T-cell (primary cell): ENCODE data around the gene CDK17. TPM values are rescaled to one million over a fixed set of nuclear protein-coding genes. Genes with fewer than 3 reads are reported as not detected.

Source experiments
- ATAC-seq, 4 experiments: fragments of 200-7000 bp in 3 of 4; fragments of 150-1000 bp in 1 of 4; cut with Tn5 transposase; replicated peaks in 1 of 4; 1 replicate in 3 of 4; 2 replicates in 1 of 4; pipeline ENCODE4 v1.10.0; 2021; ENCODE audit warnings: moderate library complexity in 3 of 4, mild to moderate bottlenecking in 2 of 4, moderate number of reproducible peaks in 1 of 4
- CTCF ChIA-PET, 2 donors: fragments of 300-600 bp; sonication (Branson Sonifier 250); formaldehyde crosslinking; loops; one replicate each; lab custom pipeline; 2022; ENCODE audit warnings: antibody characterized with exemption in 2 of 2; lab: Charles Lee
- POLR2A ChIA-PET, 2 donors: fragments of 300-600 bp; sonication (Branson Sonifier 250); formaldehyde crosslinking; loops; one replicate each; lab custom pipeline; 2022; ENCODE audit warnings: antibody characterized with exemption in 2 of 2; lab: Charles Lee
- DNase-seq, 35 experiments: peaks; one replicate each; pipeline versions ENCODE4 v3.0.0 to v3.0.0-alpha.2; 2013 to 2023
- H3K27ac ChIP-seq: one replicate; pipeline ENCODE4 v1.5.1; 2013; ENCODE audit warnings: low read length
- H3K27me3 ChIP-seq, 2 experiments: replicated peaks in 1 of 2; 1 replicate in 1 of 2; 2 replicates in 1 of 2; pipeline versions ENCODE4 v1.6.1 to v1.7.0; 2013; ENCODE audit warnings: low read length in 1 of 2, mixed read lengths in 1 of 2; ENCODE audit not compliant: control insufficient read depth in 2 of 2, insufficient read depth in 2 of 2; ENCODE audit errors: extremely low read depth in 1 of 2
- H3K36me3 ChIP-seq, 2 donors: 1 replicate in 1 of 2; 2 replicates in 1 of 2; pipeline versions ENCODE4 v1.6.1 to v1.7.0; 2013; ENCODE audit warnings: low read length in 1 of 2; ENCODE audit not compliant: control insufficient read depth in 2 of 2, insufficient read depth in 1 of 2; ENCODE audit errors: extremely low read depth in 1 of 2
- H3K4me1 ChIP-seq, 2 experiments: 1 replicate in 1 of 2; 2 replicates in 1 of 2; pipeline versions ENCODE4 v1.6.1 to v1.7.0; 2013; ENCODE audit warnings: low read length in 2 of 2, mixed read lengths in 1 of 2; ENCODE audit not compliant: insufficient read depth in 2 of 2, control insufficient read depth in 1 of 2; ENCODE audit errors: extremely low read depth in 1 of 2
- H3K4me3 ChIP-seq, 2 donors: 1 replicate in 1 of 2; 2 replicates in 1 of 2; pipeline versions ENCODE4 v1.5.1 to v1.7.0; 2013; ENCODE audit warnings: mild to moderate bottlenecking in 2 of 2, low read length in 1 of 2, moderate library complexity in 1 of 2; ENCODE audit not compliant: control insufficient read depth in 1 of 2; ENCODE audit errors: extremely low read depth in 1 of 2
- H3K9me3 ChIP-seq: 2 replicates; pipeline ENCODE4 v1.7.0; 2013
- H3K27ac Mint-ChIP-seq, 2 donors: one replicate each; pipeline ENCODE4 v1.8.0; 2020 to 2021; ENCODE audit warnings: mild to moderate bottlenecking in 2 of 2, mixed read lengths in 2 of 2
- H3K27me3 Mint-ChIP-seq, 2 donors: one replicate each; pipeline ENCODE4 v1.8.0; 2021 to 2022; ENCODE audit warnings: mixed read lengths in 2 of 2
- H3K36me3 Mint-ChIP-seq: one replicate; pipeline ENCODE4 v1.8.0; 2021; ENCODE audit warnings: mixed read lengths
- H3K4me1 Mint-ChIP-seq, 3 donors: one replicate each; pipeline ENCODE4 v1.8.0; 2020 to 2022; ENCODE audit warnings: mixed read lengths in 3 of 3, mild to moderate bottlenecking in 1 of 3
- H3K4me3 Mint-ChIP-seq, 3 donors: one replicate each; pipeline ENCODE4 v1.8.0; 2020 to 2022; ENCODE audit warnings: mild to moderate bottlenecking in 3 of 3, mixed read lengths in 3 of 3, moderate library complexity in 3 of 3
- H3K9me3 Mint-ChIP-seq, 3 donors: one replicate each; pipeline ENCODE4 v1.8.0; 2020 to 2022; ENCODE audit warnings: mixed read lengths in 3 of 3
- WGBS: methylation state at CpG from one replicate; pipeline ENCODE4 v1.1.5; 2013; ENCODE audit warnings: missing lambda C conversion rate; ENCODE audit not compliant: insufficient coverage; 5-methylcytosine and 5-hydroxymethylcytosine counted together
- total RNA-seq, 35 experiments: library from RNA in 6 of 35; stranded (reverse) in 6 of 35; fragments of 120-200 nt in 1 of 35; gene quantifications; one replicate each; pipeline versions ENCODE4 v1.2.1 to v1.2.4 and lab custom pipeline; 2013 to 2026

Gene CDK17
- total RNA-seq, 5 donors from 2014 or later (not counting 1 experiment from before 2014, with no cell fraction given), result 56.4 to 114 (median 72.2) TPM

GRCh38 chr12:96338852-96339471 lies 61.3 kb downstream of the CDK17 start:
- no peak overlapping the region for H3K4me3 Mint-ChIP-seq
- Histone ChIP-seq H3K4me3 (no peak overlapping the region), H3K9me3 (no peaks in the 10 kb centered on the region), H3K4me1 (peaks cover 11 to 20% of the 10 kb centered on the region in 2 experiments), H3K27me3 (no peaks in the 10 kb centered on the region), H3K27ac (no peak overlapping the region), H3K36me3 (peaks cover 0 to 3% of the 10 kb centered on the region in 2 donors)
- DNase-seq (no peak), ATAC-seq (no peak)
- peaks cover 67 to 74% (median 68%) of the 10 kb centered on the region in 3 donors for H3K4me1 Mint-ChIP-seq
- peaks cover 38% of the 10 kb centered on the region for H3K36me3 Mint-ChIP-seq
- ChIA-PET CTCF (interaction anchor here (0.5 to 1.0 kb wide), 3 partner anchors 9 to 124 kb away, joined by 3 read pairs; no protein-coding TSS in a partner anchor), POLR2A (interaction anchor here in 1 of 2 donors (2.0 kb wide), 1 partner anchor 9 kb away, joined by 7 read pairs; no protein-coding TSS in a partner anchor)
- H3K9me3 Mint-ChIP-seq, result peaks cover 12 to 16% (median 16%) of the 10 kb centered on the region in 3 donors
- no peak overlapping the region for H3K27ac Mint-ChIP-seq
- no peaks in the 10 kb centered on the region for H3K27me3 Mint-ChIP-seq
- WGBS, result no CpG with 5 or more reads among the region's 3 CpGs

GRCh38 chr12:96337953-96338352 lies 62.3 kb downstream of the CDK17 start:
- no peaks in the 10 kb centered on the region for H3K27me3 Mint-ChIP-seq
- CTCF ChIA-PET, result interaction anchor here (0.6 to 1.4 kb wide), 3 partner anchors 15 to 131 kb away, joined by 3 read pairs; no protein-coding TSS in a partner anchor
- ATAC-seq (no peak), DNase-seq (no peak)
- no peak overlapping the region for H3K4me3 ChIP-seq
- H3K36me3 ChIP-seq, result peaks cover 3 to 8% of the 10 kb centered on the region in 2 donors
- peaks cover 61 to 67% (median 61%) of the 10 kb centered on the region in 3 donors for H3K4me1 Mint-ChIP-seq
- H3K4me3 Mint-ChIP-seq, result no peak overlapping the region
- POLR2A ChIA-PET, result interaction anchor here (0.5 to 2.0 kb wide), 4 partner anchors 10 to 29 kb away, joined by 3 to 7 read pairs (median 4); no protein-coding TSS in a partner anchor
- peaks cover 30% of the 10 kb centered on the region for H3K36me3 Mint-ChIP-seq
- H3K27me3 ChIP-seq, result no peaks in the 10 kb centered on the region
- H3K27ac Mint-ChIP-seq, result no peak overlapping the region
- H3K27ac ChIP-seq, result no peak overlapping the region
- peaks cover 5 to 18% of the 10 kb centered on the region in 2 experiments for H3K4me1 ChIP-seq
- H3K9me3 ChIP-seq, result no peaks in the 10 kb centered on the region
- H3K9me3 Mint-ChIP-seq, result peaks cover 8 to 10% (median 8%) of the 10 kb centered on the region in 3 donors

- WGBS, result no CpG with 5 or more reads among the region's 4 CpGs
- no peak overlapping the region for H3K4me3 ChIP-seq
- no peak for ATAC-seq
- Mint-ChIP-seq H3K27ac (no peak overlapping the region), H3K27me3 (no peaks in the 10 kb centered on the region), H3K4me3 (peak overlapping the region in 1 of 3 donors; percentile 27), H3K4me1 (peaks cover 54 to 64% (median 60%) of the 10 kb centered on the region in 3 donors), H3K36me3 (peaks cover 39% of the 10 kb centered on the region), H3K9me3 (peaks cover 8 to 10% (median 8%) of the 10 kb centered on the region in 3 donors)
- no peak for DNase-seq
- ChIA-PET CTCF (interaction anchor here (0.6 to 2.3 kb wide), 4 partner anchors 12 to 57 kb away, joined by 3 to 6 read pairs (median 5); no protein-coding TSS in a partner anchor), POLR2A (interaction anchor here (0.5 to 2.5 kb wide), 7 partner anchors 10 to 278 kb away, joined by 3 to 11 read pairs (median 3); no protein-coding TSS in a partner anchor)
- H3K27me3 ChIP-seq, result no peaks in the 10 kb centered on the region
- no peak overlapping the region for H3K27ac ChIP-seq
- no peaks in the 10 kb centered on the region for H3K9me3 ChIP-seq
- H3K4me1 ChIP-seq, result peaks cover 0 to 18% of the 10 kb centered on the region in 2 experiments
- H3K36me3 ChIP-seq, result peaks cover 3 to 9% of the 10 kb centered on the region in 2 donors
Observed at GRCh38 chr12:96336489-96336888, 63.8 kb downstream of the CDK17 start.

- ATAC-seq (peak; percentile 33 to 81 (median 41)), DNase-seq (peak in 1 of 35 experiments; percentile 31)
- Histone ChIP-seq H3K36me3 (peaks cover 3 to 9% of the 10 kb centered on the region in 2 donors), H3K9me3 (no peaks in the 10 kb centered on the region), H3K4me3 (no peak overlapping the region), H3K27ac (no peak overlapping the region), H3K4me1 (peaks cover 0 to 21% of the 10 kb centered on the region in 2 experiments), H3K27me3 (no peaks in the 10 kb centered on the region)
- ChIA-PET POLR2A (interaction anchor here (0.6 to 2.5 kb wide), 5 partner anchors 12 to 807 kb away, joined by 3 to 13 read pairs (median 4); no protein-coding TSS in a partner anchor), CTCF (interaction anchor here (0.6 to 2.3 kb wide), 5 partner anchors 23 to 69 kb away, joined by 3 to 6 read pairs (median 4); no protein-coding TSS in a partner anchor)
- H3K4me1 Mint-ChIP-seq, result peaks cover 53 to 60% (median 57%) of the 10 kb centered on the region in 3 donors
- peaks cover 8 to 10% (median 8%) of the 10 kb centered on the region in 3 donors for H3K9me3 Mint-ChIP-seq
- H3K27me3 Mint-ChIP-seq, result no peaks in the 10 kb centered on the region
- peaks cover 41% of the 10 kb centered on the region for H3K36me3 Mint-ChIP-seq
- peak overlapping the region in 1 of 3 donors; percentile 38 for H3K4me3 Mint-ChIP-seq
- peak overlapping the region; percentile 17 to 75 for H3K27ac Mint-ChIP-seq
- WGBS, result no CpG with 5 or more reads among the region's 5 CpGs
Observed at GRCh38 chr12:96335270-96335669, 65.0 kb downstream of the CDK17 start.

GRCh38 chr12:96334502-96334901 lies 65.7 kb downstream of the CDK17 start:
- H3K27me3 Mint-ChIP-seq, result no peaks in the 10 kb centered on the region
- peak overlapping the region; percentile 15 to 28 for H3K27ac Mint-ChIP-seq
- peaks cover 8 to 10% (median 8%) of the 10 kb centered on the region in 3 donors for H3K9me3 Mint-ChIP-seq
- H3K4me1 Mint-ChIP-seq, result peaks cover 60 to 65% (median 62%) of the 10 kb centered on the region in 3 donors
- Histone ChIP-seq H3K27ac (no peak overlapping the region), H3K36me3 (peaks cover 3 to 9% of the 10 kb centered on the region in 2 donors), H3K9me3 (no peaks in the 10 kb centered on the region), H3K27me3 (no peaks in the 10 kb centered on the region), H3K4me1 (peaks cover 0 to 28% of the 10 kb centered on the region in 2 experiments), H3K4me3 (no peak overlapping the region)
- no CpG with 5 or more reads among the region's 2 CpGs for WGBS
- H3K36me3 Mint-ChIP-seq, result peaks cover 43% of the 10 kb centered on the region
- ATAC-seq, result no peak
- ChIA-PET CTCF (interaction anchor here in 1 of 2 donors (2.0 to 2.3 kb wide), 2 partner anchors 23 to 43 kb away, joined by 5 to 6 read pairs; no protein-coding TSS in a partner anchor), POLR2A (interaction anchor here (0.6 to 2.5 kb wide), 4 partner anchors 12 to 63 kb away, joined by 3 to 11 read pairs (median 4); no protein-coding TSS in a partner anchor)
- no peak for DNase-seq
- H3K4me3 Mint-ChIP-seq, result no peak overlapping the region

- ATAC-seq (no peak), DNase-seq (no peak)
- Histone ChIP-seq H3K27me3 (no peaks in the 10 kb centered on the region), H3K36me3 (peaks cover 0 to 9% of the 10 kb centered on the region in 2 donors), H3K4me1 (peaks cover 14 to 21% of the 10 kb centered on the region in 2 experiments), H3K4me3 (no peak overlapping the region), H3K9me3 (no peaks in the 10 kb centered on the region), H3K27ac (no peak overlapping the region)
- POLR2A ChIA-PET, result no interaction called here
- CTCF ChIA-PET, result interaction anchor here in 1 of 2 donors (0.9 to 1.2 kb wide), 2 partner anchors 41 to 187 kb away, joined by 3 read pairs; no protein-coding TSS in a partner anchor
- WGBS, result no CpG with 5 or more reads among the region's 3 CpGs
- H3K9me3 Mint-ChIP-seq, result peaks cover 0 to 7% (median 0%) of the 10 kb centered on the region in 3 donors
- H3K27me3 Mint-ChIP-seq, result no peaks in the 10 kb centered on the region
- H3K36me3 Mint-ChIP-seq, result peaks cover 43% of the 10 kb centered on the region
- H3K4me3 Mint-ChIP-seq, result no peak overlapping the region
- H3K4me1 Mint-ChIP-seq, result peaks cover 68 to 69% (median 68%) of the 10 kb centered on the region in 3 donors
- H3K27ac Mint-ChIP-seq, result peak overlapping the region; percentile 69 to 80
Observed at GRCh38 chr12:96329545-96329944, 70.7 kb downstream of the CDK17 start.
